Activated naive CD8-positive, alpha-beta T cell treated with anti-CD3 and anti-CD28 coated beads, Interleukin-2, amount 10 ng/mL, durations not matched to agents 7 days and 5 days (primary cell): Measurements from ENCODE around the gene RFX1. TPM values are rescaled to one million over a fixed set of nuclear protein-coding genes. Genes with fewer than 3 reads are reported as not detected.
"Not testable (repeated sequence)": the region's sequence is repeated elsewhere in the genome, so short reads cannot be mapped to it uniquely, and the experiment has no call there.

ENCODE experiments used
- ATAC-seq: fragments of 150-1000 bp; cut with Tn5 transposase; one replicate; pipeline ENCODE4 v1.10.0; 2021; ENCODE audit warnings: low read depth, moderate library complexity
- POLR2A ChIA-PET: fragments of 350-600 bp; sonication (Branson Sonifier 250); formaldehyde crosslinking; loops from one replicate; lab custom pipeline; 2021; ENCODE audit warnings: antibody characterized with exemption; lab: Charles Lee
- DNase-seq: peaks from one replicate; pipeline ENCODE4 v3.0.0; 2021
- H3K27ac Mint-ChIP-seq: one replicate; pipeline ENCODE4 v1.8.0; 2022; ENCODE audit warnings: mild to moderate bottlenecking, mixed read lengths
- H3K27me3 Mint-ChIP-seq: one replicate; pipeline ENCODE4 v1.8.0; 2022; ENCODE audit warnings: mild to moderate bottlenecking, moderate library complexity, mixed read lengths
- H3K36me3 Mint-ChIP-seq: one replicate; pipeline ENCODE4 v1.8.0; 2021; ENCODE audit warnings: mild to moderate bottlenecking, mixed read lengths
- H3K4me1 Mint-ChIP-seq: one replicate; pipeline ENCODE4 v1.8.0; 2021; ENCODE audit warnings: mixed read lengths
- H3K4me3 Mint-ChIP-seq: one replicate; pipeline ENCODE4 v1.8.0; 2022; ENCODE audit warnings: mild to moderate bottlenecking, moderate library complexity, mixed read lengths
- H3K9me3 Mint-ChIP-seq: one replicate; pipeline ENCODE4 v1.8.0; 2021; ENCODE audit warnings: mixed read lengths
- total RNA-seq, 2 experiments: library from RNA; stranded (reverse); gene quantifications; one replicate each; pipeline ENCODE4 v1.2.3, GENCODE V29; 2021

RFX1 gene
- total RNA-seq, 2 experiments from 2014 or later = 17.7 to 22.2 TPM

GRCh38 chr19:13979686-13980085 lies 26.4 kb downstream of the RFX1 start:
- Mint-ChIP-seq H3K4me1 (peaks cover 46% of the 10 kb centered on the region), H3K36me3 (no peaks in the 10 kb centered on the region), H3K27me3 (no peaks in the 10 kb centered on the region), H3K27ac (peak overlapping the region; percentile 79), H3K9me3 (no peaks in the 10 kb centered on the region), H3K4me3 (peak overlapping the region; percentile 60)
- DNase-seq = no peak
- no peak for ATAC-seq
- POLR2A ChIA-PET = interaction anchor here (1.3 to 14.2 kb wide), 6 partner anchors 18 to 402 kb away, joined by 3 to 262 read pairs (median 8); partner anchors contain the start of genes ADGRE5, IL27RA and RFX1

DNA sequence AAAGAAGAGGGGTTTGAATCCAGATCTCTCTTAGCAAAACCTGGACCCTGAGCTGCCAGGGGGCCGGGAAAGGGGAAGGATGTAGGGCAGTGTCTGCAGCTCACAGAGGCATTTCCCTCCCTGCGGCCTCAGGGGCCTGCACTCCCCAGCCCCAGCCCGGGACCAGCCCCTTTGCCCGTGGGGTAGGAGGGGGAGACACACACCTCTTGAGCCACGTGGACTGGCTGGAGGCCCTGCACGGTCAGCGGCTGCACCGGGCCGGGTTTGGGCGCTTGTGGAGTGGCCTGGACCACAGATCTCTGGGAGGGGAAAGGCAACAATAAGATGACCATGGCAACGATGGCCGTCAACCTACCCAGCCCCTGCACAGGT lies 26.9 kb downstream of the RFX1 start:
- Mint-ChIP-seq H3K27ac (peak overlapping the region; percentile 79), H3K27me3 (no peaks in the 10 kb centered on the region), H3K4me1 (peaks cover 46% of the 10 kb centered on the region), H3K36me3 (peaks cover 2% of the 10 kb centered on the region), H3K4me3 (peak overlapping the region; percentile 60), H3K9me3 (no peaks in the 10 kb centered on the region)
- DNase-seq = no peak
- ATAC-seq = no peak
- POLR2A ChIA-PET = interaction anchor here (0.6 to 14.2 kb wide), 8 partner anchors 17 to 1038 kb away, joined by 3 to 262 read pairs (median 5); partner anchors contain the start of genes ADGRE5, DCAF15, IL27RA and RFX1

DNA sequence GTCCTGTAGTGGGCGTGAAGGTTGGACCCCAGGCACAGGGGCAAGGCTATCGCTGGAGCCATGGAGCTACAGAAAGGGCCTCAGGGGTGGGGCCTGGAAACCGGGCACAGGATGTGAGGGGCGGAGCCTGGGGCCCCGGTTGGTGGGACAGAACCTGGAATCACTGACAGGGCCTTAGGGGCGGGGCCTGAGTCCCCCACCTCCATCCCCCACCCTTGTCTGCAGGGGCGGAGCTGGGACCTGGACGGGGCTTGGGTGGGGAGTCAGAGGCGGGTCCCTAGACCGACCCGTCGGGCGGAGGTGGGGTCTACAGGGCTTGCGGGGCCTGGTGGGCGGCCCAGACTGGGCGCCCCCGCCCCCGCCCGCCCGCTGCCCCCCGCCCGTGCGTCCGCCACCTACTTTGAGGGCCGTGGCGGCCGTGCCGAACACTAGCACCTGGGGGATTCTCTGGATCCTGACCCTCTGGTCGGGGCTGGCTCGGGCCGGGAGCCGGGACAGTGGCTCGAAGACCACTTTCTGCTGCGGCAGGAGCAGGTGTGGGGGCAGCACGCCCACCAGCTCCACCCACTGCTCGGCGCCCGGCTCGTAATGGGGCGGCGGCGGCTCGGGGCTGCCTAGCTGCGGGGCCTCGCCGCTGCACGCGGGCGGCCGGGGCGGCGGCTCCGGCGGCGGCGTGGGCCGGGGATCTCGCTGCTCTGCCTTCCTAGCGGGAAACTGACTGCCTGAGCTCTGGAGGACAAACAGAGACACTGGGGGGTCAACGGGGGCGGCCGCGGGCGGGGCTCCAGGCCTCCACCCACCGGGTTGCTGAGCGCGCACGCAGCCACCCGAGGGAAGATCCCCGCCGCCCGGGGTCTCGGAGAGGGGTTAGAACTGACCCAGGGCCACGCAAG lies 27.5 kb downstream of the RFX1 start:
- Mint-ChIP-seq H3K27ac (peak overlapping the region; percentile 60), H3K36me3 (peaks cover 5% of the 10 kb centered on the region), H3K9me3 (no peaks in the 10 kb centered on the region), H3K4me3 (peak overlapping the region; percentile 60), H3K4me1 (peaks cover 47% of the 10 kb centered on the region), H3K27me3 (no peaks in the 10 kb centered on the region)
- DNase-seq (peak; percentile 59), ATAC-seq (peak; percentile 16)
- POLR2A ChIA-PET = interaction anchor here (0.6 to 14.2 kb wide), 8 partner anchors 15 to 1038 kb away, joined by 3 to 262 read pairs (median 5); partner anchors contain the start of genes ADGRE5, DCAF15, IL27RA and RFX1

DNA sequence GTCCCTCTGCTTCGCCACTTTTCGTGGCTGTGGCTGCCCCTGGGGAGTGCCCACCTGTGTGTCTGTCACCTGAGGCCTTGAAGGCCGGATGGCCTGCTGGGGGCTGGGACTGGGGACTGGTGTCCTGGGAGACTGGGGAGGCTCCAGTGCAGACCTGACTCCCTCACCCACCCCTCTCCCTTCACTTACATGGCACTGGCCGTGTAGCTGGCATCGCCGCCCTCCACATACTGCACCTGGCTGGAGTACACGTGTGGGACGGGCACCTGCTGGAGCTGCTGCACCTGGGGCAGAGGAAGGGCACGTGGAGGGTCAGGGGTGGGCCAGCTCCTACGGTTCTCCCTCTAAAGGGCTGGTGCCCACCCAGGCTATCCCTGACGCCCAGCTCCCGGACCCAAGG lies 28.3 kb downstream of the RFX1 start:
- Mint-ChIP-seq H3K4me3 (peak overlapping the region; percentile 30), H3K27ac (peak overlapping the region; percentile 60), H3K4me1 (peaks cover 41% of the 10 kb centered on the region), H3K27me3 (no peaks in the 10 kb centered on the region), H3K9me3 (no peaks in the 10 kb centered on the region), H3K36me3 (peaks cover 5% of the 10 kb centered on the region)
- no peak for ATAC-seq
- no peak for DNase-seq
- POLR2A ChIA-PET = interaction anchor here (2.0 to 14.2 kb wide), 4 partner anchors 16 to 54 kb away, joined by 7 to 262 read pairs (median 12); partner anchors contain the start of genes IL27RA and RFX1

DNA sequence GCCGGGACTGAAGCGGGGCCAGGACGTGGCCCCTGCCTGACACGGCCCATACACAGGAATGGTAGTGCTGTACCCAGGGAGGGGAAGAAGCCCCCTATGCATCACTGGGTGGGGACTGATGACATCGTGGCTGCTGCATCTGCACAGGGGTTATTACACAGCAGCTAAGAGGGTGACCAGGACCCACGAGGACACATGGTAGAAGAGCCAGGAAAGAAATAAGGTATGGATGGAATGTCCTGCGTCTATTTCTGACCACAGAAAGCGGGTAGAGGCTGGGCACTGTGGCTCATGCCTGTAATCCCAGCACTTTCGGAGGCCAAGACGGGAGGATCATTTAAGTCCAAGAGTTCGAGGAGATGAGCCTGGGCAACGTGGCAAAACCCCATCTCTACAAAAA lies 29.7 kb downstream of the RFX1 start:
- DNase-seq = no peak
- no peak for ATAC-seq
- Mint-ChIP-seq H3K36me3 (peaks cover 7% of the 10 kb centered on the region), H3K4me1 (peaks cover 29% of the 10 kb centered on the region), H3K27me3 (no peaks in the 10 kb centered on the region), H3K27ac (no peak overlapping the region), H3K4me3 (no peak overlapping the region), H3K9me3 (no peaks in the 10 kb centered on the region)
- POLR2A ChIA-PET = interaction anchor here (1.0 to 14.2 kb wide), 3 partner anchors 9 to 27 kb away, joined by 3 to 262 read pairs (median 4); partner anchors contain the start of gene RFX1

DNA sequence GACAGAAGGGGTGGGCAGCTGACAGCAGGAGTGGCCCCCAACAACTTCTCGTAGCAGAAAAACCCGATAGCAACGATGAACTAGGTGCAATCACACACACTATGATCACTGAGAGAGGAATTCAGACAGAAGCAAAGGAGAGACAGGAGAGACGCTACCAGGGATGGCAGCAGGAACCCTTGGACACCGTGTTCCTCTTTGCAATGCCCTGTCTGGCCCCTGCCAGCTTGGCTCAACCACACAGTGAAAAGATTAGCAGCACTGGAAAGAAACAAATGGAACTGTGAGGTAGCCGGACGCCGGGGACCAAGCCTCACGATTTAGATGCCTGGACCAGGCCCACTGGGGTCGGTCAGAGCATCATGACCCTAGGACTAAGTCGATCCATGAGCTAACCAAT lies 30.2 kb downstream of the RFX1 start:
- ATAC-seq (no peak), DNase-seq (no peak)
- Mint-ChIP-seq H3K27me3 (no peaks in the 10 kb centered on the region), H3K4me1 (peaks cover 23% of the 10 kb centered on the region), H3K9me3 (no peaks in the 10 kb centered on the region), H3K27ac (peak overlapping the region; percentile 35), H3K4me3 (no peak overlapping the region), H3K36me3 (peaks cover 7% of the 10 kb centered on the region)
- POLR2A ChIA-PET = interaction anchor here (1.1 kb wide), 2 partner anchors 23 kb away, joined by 3 read pairs; no protein-coding TSS in a partner anchor

DNA sequence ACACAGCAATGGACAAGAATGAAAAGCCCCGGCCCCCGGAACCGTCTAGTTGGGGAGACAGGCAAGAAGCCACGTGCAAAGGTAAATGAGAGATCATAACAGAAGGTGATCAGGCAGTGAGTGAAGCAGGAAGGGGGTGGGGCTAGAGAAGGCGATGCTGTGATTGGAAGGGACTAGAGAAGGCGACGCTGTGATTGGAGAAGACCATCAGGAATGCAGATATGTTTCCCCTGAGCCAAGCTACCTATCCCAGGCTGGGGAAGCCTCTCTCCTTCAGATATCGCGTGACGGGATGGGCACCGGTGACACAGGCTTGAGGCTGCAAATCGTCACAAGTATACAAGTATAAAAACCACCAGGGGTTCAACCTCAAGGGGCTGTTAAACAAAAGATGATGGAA lies 32.0 kb downstream of the RFX1 start:
- Mint-ChIP-seq H3K9me3 (no peaks in the 10 kb centered on the region), H3K4me3 (no peak overlapping the region), H3K27ac (peak overlapping the region; percentile 39), H3K4me1 (peaks cover 10% of the 10 kb centered on the region), H3K27me3 (no peaks in the 10 kb centered on the region), H3K36me3 (peaks cover 8% of the 10 kb centered on the region)
- DNase-seq = no peak
- POLR2A ChIA-PET = interaction anchor here (0.5 to 0.8 kb wide), 3 partner anchors 21 to 81 kb away, joined by 3 to 5 read pairs (median 3); partner anchors contain the start of gene DCAF15
- ATAC-seq = peak; percentile 66

- H3K9me3 Mint-ChIP-seq, H3K27ac Mint-ChIP-seq, H3K27me3 Mint-ChIP-seq, H3K4me3 Mint-ChIP-seq, ATAC-seq, DNase-seq: not testable (repeated sequence)
- Mint-ChIP-seq H3K36me3 (peaks cover 11% of the 10 kb centered on the region), H3K4me1 (peaks cover 10% of the 10 kb centered on the region)
- POLR2A ChIA-PET = interaction anchor here (0.5 to 1.1 kb wide), 3 partner anchors 15 to 296 kb away, joined by 3 to 5 read pairs (median 3); partner anchors contain the start of gene DCAF15
Measured at GRCh38 chr19:13973479-13973878, 32.6 kb downstream of the RFX1 start.

DNA sequence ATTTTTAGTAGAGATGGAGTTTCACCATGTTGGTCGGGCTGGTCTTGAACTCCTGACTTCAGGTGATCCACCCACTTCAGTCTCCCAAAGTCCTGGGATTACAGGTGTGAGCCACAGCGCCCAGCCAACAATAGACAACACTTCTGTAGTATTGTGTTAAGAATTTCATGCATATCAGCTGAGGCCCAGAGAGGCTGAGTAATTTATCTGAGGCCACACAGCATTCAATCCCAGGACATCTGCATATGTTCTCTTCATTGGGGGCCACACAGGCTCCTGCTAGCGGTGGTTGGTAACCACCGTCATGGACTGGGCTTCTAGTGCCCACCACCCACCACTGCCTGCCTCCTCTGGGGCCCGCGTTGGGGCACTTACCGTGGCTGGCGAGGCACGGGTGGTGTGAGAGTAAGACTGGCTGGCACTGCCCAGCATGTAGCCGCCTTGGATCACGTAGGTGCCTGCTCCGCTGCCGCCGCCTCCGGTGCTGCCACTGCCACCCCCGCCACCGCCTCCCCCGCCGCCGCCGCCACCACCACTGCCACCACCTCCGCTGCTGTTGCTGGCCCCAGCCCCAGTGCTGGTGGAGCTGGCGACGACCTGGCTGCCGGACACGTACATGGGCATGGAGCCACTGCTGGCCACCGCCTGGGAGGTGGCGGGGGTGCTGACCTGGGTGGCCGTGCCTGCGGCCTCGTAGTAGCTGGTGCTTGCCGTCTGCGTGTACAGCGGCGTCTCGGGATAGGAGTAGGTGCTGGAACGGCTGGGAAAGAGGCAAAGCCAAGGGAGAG lies 33.6 kb downstream of the RFX1 start:
- Mint-ChIP-seq H3K4me3 (no peak overlapping the region), H3K9me3 (no peaks in the 10 kb centered on the region), H3K27ac (peak overlapping the region; percentile 30), H3K4me1 (peaks cover 6% of the 10 kb centered on the region), H3K27me3 (no peaks in the 10 kb centered on the region), H3K36me3 (peaks cover 11% of the 10 kb centered on the region)
- no peak for ATAC-seq
- DNase-seq = no peak
- POLR2A ChIA-PET = interaction anchor here (0.5 to 1.1 kb wide), 3 partner anchors 14 to 297 kb away, joined by 3 to 5 read pairs (median 3); no protein-coding TSS in a partner anchor

DNA sequence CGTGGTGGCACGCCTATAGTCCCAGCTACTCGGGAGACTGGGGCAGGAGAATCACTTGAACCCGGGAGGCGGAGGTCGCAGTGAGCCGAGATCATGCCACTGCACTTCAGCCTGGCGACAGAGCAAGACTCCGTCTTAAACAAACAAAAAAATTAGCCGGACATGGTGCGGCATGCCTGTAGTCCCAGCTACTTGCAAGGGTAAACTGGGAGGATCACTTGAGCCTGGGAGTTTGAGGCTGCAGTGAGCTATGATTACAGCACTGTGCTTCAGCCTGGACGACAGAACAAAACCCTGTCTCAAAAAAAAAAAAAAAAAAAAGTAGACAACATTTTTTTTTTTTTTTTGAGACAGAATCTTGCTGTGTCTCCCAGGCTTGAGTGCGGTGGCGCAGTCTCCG lies 34.3 kb downstream of the RFX1 start:
- POLR2A ChIA-PET = interaction anchor here (0.7 to 1.2 kb wide), 2 partner anchors 15 to 34 kb away, joined by 3 to 5 read pairs; partner anchors contain the start of gene RFX1
- not testable (repeated sequence) for H3K9me3 Mint-ChIP-seq
- H3K36me3 Mint-ChIP-seq = peaks cover 11% of the 10 kb centered on the region

GRCh38 chr19:13969897-13970296 lies 36.2 kb downstream of the RFX1 start:
- Mint-ChIP-seq H3K4me1 (peaks cover 6% of the 10 kb centered on the region), H3K36me3 (peaks cover 11% of the 10 kb centered on the region), H3K27me3 (no peaks in the 10 kb centered on the region), H3K9me3 (no peaks in the 10 kb centered on the region), H3K27ac (no peak overlapping the region), H3K4me3 (no peak overlapping the region)
- no peak for DNase-seq
- no peak for ATAC-seq
- POLR2A ChIA-PET = no interaction called here

More for the DNA sequence above, 34.3 kb downstream of the RFX1 start:
- H3K27ac Mint-ChIP-seq, H3K27me3 Mint-ChIP-seq, ATAC-seq, H3K4me3 Mint-ChIP-seq, DNase-seq, H3K4me1 Mint-ChIP-seq: not testable (repeated sequence)

DNA sequence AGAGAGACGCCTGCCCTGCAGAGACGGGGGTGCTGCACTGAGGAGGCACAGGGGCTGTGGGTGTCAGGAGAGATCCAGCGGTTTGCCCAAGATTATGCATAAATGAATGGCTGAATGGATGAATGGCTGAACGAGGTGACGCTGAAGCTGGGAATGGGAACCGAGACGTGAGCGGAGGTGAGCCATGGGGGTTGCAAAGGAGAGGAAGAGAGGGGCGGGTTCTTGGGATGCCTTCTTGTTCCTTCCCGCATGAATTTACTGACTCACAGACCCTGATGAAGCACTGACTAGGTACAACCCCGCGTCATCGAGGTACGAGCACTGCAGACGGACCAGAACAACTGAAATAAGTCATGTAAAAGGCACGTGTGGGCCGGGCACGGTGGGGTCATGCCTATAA lies 37.1 kb downstream of the RFX1 start:
- Mint-ChIP-seq H3K4me1 (peaks cover 1% of the 10 kb centered on the region), H3K36me3 (peaks cover 7% of the 10 kb centered on the region), H3K27ac (no peak overlapping the region), H3K27me3 (no peaks in the 10 kb centered on the region), H3K9me3 (no peaks in the 10 kb centered on the region), H3K4me3 (no peak overlapping the region)
- ATAC-seq (no peak), DNase-seq (no peak)
- POLR2A ChIA-PET = interaction anchor here (1.2 kb wide), 1 partner anchor 63 kb away, joined by 5 read pairs; no protein-coding TSS in a partner anchor
